Activated naive CD4-positive, alpha-beta T cell treated with anti-CD3 and anti-CD28 coated beads, Interleukin-2, amount 50 U/mL, for 72 hours (primary cell): Measurements from ENCODE around the gene WNT9B. TPM values are rescaled to one million over a fixed set of nuclear protein-coding genes. Genes with fewer than 3 reads are reported as not detected.
A peak's percentile ranks its signal among the peaks of the same experiment; 100 is the strongest.

Source experiments
- ATAC-seq, 2 donors: fragments of 150-1000 bp; cut with Tn5 transposase; 2 replicates each; pipeline ENCODE4 v1.10.0; 2021; ENCODE audit warnings: mild to moderate bottlenecking in 2 of 2, moderate library complexity in 2 of 2
- DNase-seq, 2 donors: peaks; one replicate each; pipeline ENCODE4 v3.0.0; 2021 to 2022; ENCODE audit warnings: low spot score in 2 of 2
- H3K27ac Mint-ChIP-seq, 2 donors: one replicate each; pipeline ENCODE4 v1.8.0; 2022; ENCODE audit warnings: mild to moderate bottlenecking in 2 of 2, mixed read lengths in 2 of 2
- H3K36me3 Mint-ChIP-seq, 2 donors: one replicate each; pipeline ENCODE4 v1.8.0; 2022; ENCODE audit warnings: mixed read lengths in 2 of 2
- H3K9me3 Mint-ChIP-seq, 2 donors: one replicate each; pipeline ENCODE4 v1.8.0; 2022; ENCODE audit warnings: mixed read lengths in 2 of 2
- total RNA-seq, 2 donors: library from RNA; stranded (reverse); gene quantifications; one replicate each; pipeline ENCODE4 v1.2.3, GENCODE V29; 2022

The WNT9B gene
- total RNA-seq, 2 donors from 2014 or later: not detected

DNA sequence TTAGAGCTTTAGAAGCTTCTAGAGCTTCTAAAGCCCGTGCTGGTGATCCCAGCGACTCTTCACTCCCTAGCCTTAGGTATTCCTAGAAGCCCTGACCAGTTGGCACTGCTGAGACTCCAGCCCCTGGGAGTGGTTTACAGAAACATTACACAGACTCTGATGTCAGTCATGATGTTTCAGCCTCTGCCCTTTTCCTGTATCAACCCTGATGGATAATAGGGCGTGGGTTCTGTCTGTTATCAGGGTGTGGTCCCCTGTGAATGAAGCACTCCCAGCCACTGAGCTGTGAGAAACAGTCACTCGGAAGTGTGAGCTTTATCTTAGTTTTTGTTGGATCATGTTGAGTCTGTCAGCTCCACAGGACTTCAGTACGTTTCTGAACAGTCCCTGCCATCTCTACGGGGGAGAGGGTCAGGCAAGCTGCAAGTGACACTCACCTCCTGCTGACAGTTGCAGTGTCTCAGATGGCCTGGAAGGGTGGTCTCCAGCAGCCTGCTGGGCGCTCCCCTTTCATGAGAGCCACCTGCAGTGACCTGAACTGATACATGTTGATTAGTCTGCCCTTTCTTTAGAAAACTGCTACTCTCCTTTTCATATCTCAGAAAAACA, 84.4 kb downstream of the WNT9B start:
- no peak for ATAC-seq
- Mint-ChIP-seq H3K36me3 (peaks cover 0 to 4% of the 10 kb centered on the region in 2 donors), H3K27ac (peak overlapping the region in 1 of 2 donors; percentile 53), H3K9me3 (no peaks in the 10 kb centered on the region)
- no peak for DNase-seq

Other genes with a start within 250 kb of the WNT9B start
- under 1 TPM in 1 of 2 donors, not detected in 1; 0.16 TPM for gene WNT3, start 32.9 kb upstream of the WNT9B start, total RNA-seq
- gene GOSR2, start 71.6 kb downstream of the WNT9B start, total RNA-seq: 10 to 100 TPM; 38.4 TPM
- not detected for gene RPRML, start 127.7 kb downstream of the WNT9B start, total RNA-seq